Neural cell (in vitro differentiated cells): ENCODE results near the gene AKR1B15. TPM values are rescaled to one million over a fixed set of nuclear protein-coding genes. Genes with fewer than 3 reads are reported as not detected.

Experiments used
- H2AFZ ChIP-seq: fragments of 200-600, 300-800 bp; sonication (generic), shearing (Covaris generic); 2 replicates; pipeline ENCODE4 v1.6.0; 2014; ENCODE audit warnings: low read depth, mild to moderate bottlenecking, antibody characterized with exemption, low read length, moderate library complexity
- H3F3A ChIP-seq: fragments of 200-600 bp; shearing (Covaris generic); 2 replicates; pipeline ENCODE4 v1.6.1; 2016; ENCODE audit warnings: mild to moderate bottlenecking, moderate library complexity, mixed read lengths, antibody characterized with exemption, low read length; ENCODE audit not compliant: insufficient read depth, poor library complexity, severe bottlenecking
- H3K27ac ChIP-seq: fragments of 200-600, 300-800 bp; sonication (generic), shearing (Covaris generic); 2 replicates; pipeline ENCODE4 v1.5.1; 2014; ENCODE audit warnings: mild to moderate bottlenecking, low read length, moderate library complexity
- H3K27me3 ChIP-seq: fragments of 300-800, 200-600 bp; sonication (generic), shearing (Covaris generic); 2 replicates; pipeline ENCODE4 v1.6.0; 2014; ENCODE audit warnings: mild to moderate bottlenecking, low read depth, low read length, moderate library complexity; ENCODE audit not compliant: insufficient read depth
- H3K36me3 ChIP-seq: fragments of 300-800, 200-600 bp; sonication (generic), shearing (Covaris generic); 2 replicates; pipeline ENCODE4 v1.5.1; 2014; ENCODE audit warnings: mild to moderate bottlenecking, antibody characterized with exemption, low read length, moderate library complexity; ENCODE audit not compliant: insufficient read depth
- H3K4me2 ChIP-seq: fragments of 300-800, 200-600 bp; sonication (generic), shearing (Covaris generic); 2 replicates; pipeline ENCODE4 v1.6.0; 2014; ENCODE audit warnings: mild to moderate bottlenecking, low read length
- H3K4me3 ChIP-seq: fragments of 300-800, 200-600 bp; sonication (generic), shearing (Covaris generic); 2 replicates; pipeline ENCODE4 v1.5.1; 2014; ENCODE audit warnings: mild to moderate bottlenecking, low read length, moderate library complexity
- H3K79me2 ChIP-seq: fragments of 200-600 bp; shearing (Covaris generic); replicated peaks from 2 replicates; pipeline ENCODE4 v1.6.0; 2014; ENCODE audit warnings: mild to moderate bottlenecking, low read length, moderate library complexity; ENCODE audit not compliant: insufficient read depth
- H3K9ac ChIP-seq: fragments of 300-800, 200-600 bp; sonication (generic), shearing (Covaris generic); 2 replicates; pipeline ENCODE4 v1.6.1; 2016; ENCODE audit warnings: mild to moderate bottlenecking, low read length, mixed read lengths
- H3K9me2 ChIP-seq: fragments of 200-600 bp; shearing (Covaris generic); 2 replicates; pipeline ENCODE4 v1.6.1; 2016; ENCODE audit warnings: mild to moderate bottlenecking, low read length, mixed read lengths; ENCODE audit not compliant: insufficient read depth
- H3K9me3 ChIP-seq: fragments of 200-600, 300-800 bp; sonication (generic), shearing (Covaris generic); 2 replicates; pipeline ENCODE4 v1.6.1; 2016; ENCODE audit warnings: mild to moderate bottlenecking, mixed run types, low read length, moderate library complexity, mixed read lengths
- H4K20me1 ChIP-seq: fragments of 200-600 bp; shearing (Covaris generic); 2 replicates; pipeline ENCODE4 v1.6.1; 2016; ENCODE audit warnings: mild to moderate bottlenecking, mixed run types; ENCODE audit not compliant: insufficient read depth
- CTCF ChIP-seq: fragments of 450-650 bp; IDR thresholded peaks from 2 replicates; pipeline ENCODE4 v1.5.1; 2014; ENCODE audit warnings: antibody characterized with exemption, mild to moderate bottlenecking, moderate library complexity; ENCODE audit not compliant: poor library complexity, severe bottlenecking
- EP300 ChIP-seq: fragments of 450-650 bp; conservative IDR thresholded peaks from 2 replicates; pipeline ENCODE4 v1.6.1; 2014; ENCODE audit warnings: antibody characterized with exemption, mild to moderate bottlenecking, moderate library complexity; ENCODE audit not compliant: poor library complexity, severe bottlenecking
- EZH2 ChIP-seq: fragments of 200-600, 300-800 bp; shearing (Covaris generic), sonication (generic); IDR thresholded peaks from 2 replicates; pipeline ENCODE4 v1.6.1; 2014; ENCODE audit warnings: antibody characterized with exemption, low read length, borderline replicate concordance, mild to moderate bottlenecking; ENCODE audit not compliant: insufficient read depth, poor library complexity, severe bottlenecking
- MXI1 ChIP-seq: fragments of 450-650 bp; conservative IDR thresholded peaks from 2 replicates; pipeline ENCODE4 v1.6.1; 2014; ENCODE audit warnings: antibody characterized with exemption, mild to moderate bottlenecking; ENCODE audit not compliant: poor library complexity, severe bottlenecking
- POLR2AphosphoS5 ChIP-seq: IDR thresholded peaks from 2 replicates; pipeline ENCODE4 v1.6.1; 2012
- RAD21 ChIP-seq: fragments of 450-650 bp; conservative IDR thresholded peaks from 2 replicates; pipeline ENCODE4 v1.6.1; 2014; ENCODE audit warnings: antibody characterized with exemption, mild to moderate bottlenecking, moderate library complexity
- REST ChIP-seq: IDR thresholded peaks from 2 replicates; pipeline ENCODE4 v1.6.1; 2012; ENCODE audit warnings: borderline replicate concordance
- SMC3 ChIP-seq: fragments of 450-650 bp; conservative IDR thresholded peaks from 2 replicates; pipeline ENCODE4 v1.6.1; 2014; ENCODE audit warnings: antibody characterized with exemption, mild to moderate bottlenecking, moderate library complexity; ENCODE audit not compliant: poor library complexity
- TAF1 ChIP-seq: IDR thresholded peaks from 2 replicates; pipeline ENCODE4 v1.6.1; 2012; ENCODE audit warnings: low read depth
- polyA plus RNA-seq: library from polyadenylated mRNA; depleted of rRNA; stranded (reverse); fragments of >200 nt; gene quantifications from 2 replicates; pipeline ENCODE4 v1.2.3, GENCODE V29; 2014

Gene AKR1B15
- polyA plus RNA-seq, 1 donor from 2014 or later = not detected

DNA sequence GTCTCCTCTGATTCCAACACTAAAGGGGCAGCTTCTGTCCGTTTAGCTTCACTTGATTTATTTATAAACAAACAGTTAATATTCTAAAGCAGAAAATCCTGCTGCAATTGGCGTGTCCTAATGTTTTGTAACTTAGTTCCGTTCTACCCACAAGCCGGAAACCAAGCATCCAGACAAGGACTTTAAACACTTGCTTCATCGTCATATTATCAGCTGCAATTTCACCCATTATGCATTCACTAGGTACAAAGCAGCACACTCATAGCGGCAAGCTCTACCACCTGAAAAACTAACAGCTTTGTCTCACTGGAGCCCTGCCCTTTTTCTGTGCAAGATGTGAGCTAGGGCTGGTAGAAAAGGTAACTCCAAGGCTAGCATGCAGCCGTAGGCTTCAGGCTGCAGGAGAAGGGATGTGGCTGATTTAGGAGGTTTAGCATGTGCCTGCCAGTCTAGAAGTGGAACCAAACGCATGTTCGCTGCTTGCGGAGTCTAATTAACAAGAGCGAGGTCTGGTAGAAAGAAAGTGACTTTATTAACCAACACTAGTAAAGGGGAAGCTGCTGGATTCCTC is 54.1 kb downstream of the AKR1B15 start:
- no peaks in the 10 kb centered on the region for H3K9me2 ChIP-seq
- H3K36me3 ChIP-seq = no peaks in the 10 kb centered on the region
- no peaks in the 10 kb centered on the region for H3K27me3 ChIP-seq
- H3K27ac ChIP-seq = no peak overlapping the region
- no peak overlapping the region for H3K9ac ChIP-seq
- no peaks in the 10 kb centered on the region for H3F3A ChIP-seq
- no peak overlapping the region for H3K4me2 ChIP-seq
- H3K4me3 ChIP-seq = no peak overlapping the region
- H3K79me2 ChIP-seq = no peaks in the 10 kb centered on the region
- no peak overlapping the region for H2AFZ ChIP-seq
- TF ChIP-seq MXI1 (no peak), POLR2AphosphoS5 (no peak), EP300 (no peak), TAF1 (no peak), REST (no peak), EZH2 (no peak), SMC3 (no peak), CTCF (no peak), RAD21 (no peak)
- H4K20me1 ChIP-seq = no peaks in the 10 kb centered on the region
- H3K9me3 ChIP-seq = no peaks in the 10 kb centered on the region

DNA sequence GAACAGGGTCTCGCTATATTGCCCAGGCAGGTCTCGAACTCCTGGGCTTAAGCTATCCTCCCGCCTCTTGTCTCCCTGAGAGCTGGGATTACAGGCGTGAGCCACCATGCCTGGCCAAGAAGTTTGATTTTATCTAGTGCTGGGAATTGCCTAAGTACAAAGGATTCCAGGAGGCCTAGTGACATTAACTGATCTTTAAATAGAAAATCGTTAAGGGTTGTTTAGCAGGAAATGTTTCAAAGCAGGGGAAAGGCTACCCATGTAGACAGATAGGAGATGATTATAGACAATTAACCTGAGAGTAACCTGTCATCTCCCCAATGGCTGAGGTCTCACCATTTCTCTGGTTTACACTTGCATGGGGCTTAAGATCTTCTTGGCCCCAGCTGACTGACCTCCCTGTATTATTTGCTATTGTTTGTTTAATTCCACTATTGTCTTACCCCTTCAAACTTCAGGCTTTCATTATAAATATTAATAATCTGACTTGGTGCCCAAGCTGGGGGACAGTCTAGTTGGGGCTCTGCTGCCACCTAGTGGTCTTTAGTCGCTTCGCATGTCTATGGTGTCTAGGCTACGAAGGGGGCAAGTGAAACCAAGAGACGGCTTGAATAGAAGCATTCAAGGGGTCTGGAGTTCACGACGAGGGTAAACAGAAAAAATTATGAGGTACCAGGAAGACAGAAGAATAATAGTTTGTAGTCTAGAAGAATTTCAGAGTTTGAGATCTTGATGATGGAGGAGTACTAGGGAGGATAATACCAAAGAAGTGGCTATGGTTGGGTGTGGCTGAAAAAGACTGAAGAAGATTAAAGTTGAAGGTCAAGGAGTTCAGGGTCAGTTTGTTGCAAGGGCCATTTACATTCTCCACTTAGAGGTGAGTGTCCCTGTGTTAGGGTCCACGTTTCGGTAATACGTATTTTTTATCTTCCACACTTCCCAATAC is 57.3 kb downstream of the AKR1B15 start:
- H3K27me3 ChIP-seq = no peaks in the 10 kb centered on the region
- H3K9me2 ChIP-seq = no peaks in the 10 kb centered on the region
- no peaks in the 10 kb centered on the region for H3K36me3 ChIP-seq
- TF ChIP-seq REST = no peak
- TF ChIP-seq CTCF = peak; percentile 85
- no peak for TF ChIP-seq POLR2AphosphoS5
- no peak for TF ChIP-seq EP300
- TF ChIP-seq EZH2 = no peak
- TF ChIP-seq TAF1 = no peak
- TF ChIP-seq SMC3 = peak; percentile 83
- peak; percentile 82 for TF ChIP-seq RAD21
- no peak for TF ChIP-seq MXI1
- no peak overlapping the region for H3K9ac ChIP-seq
- H3K9me3 ChIP-seq = no peaks in the 10 kb centered on the region
- no peak overlapping the region for H3K27ac ChIP-seq
- no peak overlapping the region for H2AFZ ChIP-seq
- H3K79me2 ChIP-seq = no peaks in the 10 kb centered on the region
- H3K4me2 ChIP-seq = no peak overlapping the region
- no peaks in the 10 kb centered on the region for H3F3A ChIP-seq
- H3K4me3 ChIP-seq = no peak overlapping the region
- no peaks in the 10 kb centered on the region for H4K20me1 ChIP-seq
